Body of pancreas (tissue), 4 donors: ENCODE results near the gene CTTNBP2NL. TPM values are rescaled to one million over a fixed set of nuclear protein-coding genes. Genes with fewer than 3 reads are reported as not detected.

ENCODE experiments used
- ATAC-seq: fragments of 150-250 bp; one replicate; pipeline ENCODE4 v1.9.1; 2016
- DNase-seq, 4 donors: peaks; one replicate each; pipeline ENCODE4 v3.0.0-alpha.2; 2019
- H3K27ac ChIP-seq, 4 donors: fragments of 200-600 bp; sonication (generic); 1 replicate in 3 of 4; 2 replicates in 1 of 4; pipeline versions ENCODE4 v1.5.1 to v1.6.1; 2016 to 2019; ENCODE audit warnings: mild to moderate bottlenecking in 1 of 4, mixed read lengths in 1 of 4, moderate library complexity in 1 of 4
- H3K27me3 ChIP-seq, 2 donors: fragments of 200-600 bp; sonication (generic); one replicate each; pipeline ENCODE4 v1.6.0; 2016; ENCODE audit warnings: mild to moderate bottlenecking in 1 of 2
- H3K36me3 ChIP-seq, 2 donors: fragments of 200-600 bp; sonication (generic); replicated peaks in 1 of 2; 2 replicates each; pipeline ENCODE4 v1.5.1; 2016; ENCODE audit warnings: low read depth in 2 of 2; ENCODE audit not compliant: insufficient read depth in 1 of 2
- H3K4me1 ChIP-seq: fragments of 200-600 bp; sonication (generic); one replicate; pipeline ENCODE4 v1.6.0; 2016
- H3K4me3 ChIP-seq, 2 donors: fragments of 200-600 bp; sonication (generic); 1 replicate in 1 of 2; 2 replicates in 1 of 2; pipeline ENCODE4 v1.5.1; 2016 to 2019
- H3K9me3 ChIP-seq, 3 donors: fragments of 200-600 bp; sonication (generic); 1 replicate in 2 of 3; 2 replicates in 1 of 3; pipeline ENCODE4 v1.5.1; 2016
- POLR2A ChIP-seq, 3 donors: fragments of 450-650 bp; IDR thresholded peaks; one replicate each; pipeline ENCODE4 v1.6.1; 2016; ENCODE audit warnings: antibody characterized with exemption in 3 of 3, mild to moderate bottlenecking in 2 of 3
- WGBS, 2 donors: methylation state at CpG; one replicate each; pipeline ENCODE4 v1.1.5; 2017; 5-methylcytosine and 5-hydroxymethylcytosine counted together
- intact Hi-C: fragments of 100-400 bp; cut with DNase I; formaldehyde crosslinking; loops from one replicate; pipeline ENCODE4 v1.15.1; 2023
- total RNA-seq, 2 donors: library from RNA; depleted of rRNA; stranded (reverse); fragments of >200 nt; gene quantifications; one replicate each; pipeline ENCODE4 v1.1.0, GENCODE V29; 2016
- TF ChIP-seq, protein P1 (sequence below), 7 experiments: fragments of 450-650 bp in 4 of 7; fragments of 200-600 bp in 3 of 7; sonication (generic) in 3 of 7; IDR thresholded peaks; one replicate each; pipeline ENCODE4 v1.5.1; 2016 to 2019; ENCODE audit warnings: antibody characterized with exemption in 7 of 7

The CTTNBP2NL gene
- total RNA-seq, 2 donors from 2014 or later: 8.6 to 15.2 TPM

DNA sequence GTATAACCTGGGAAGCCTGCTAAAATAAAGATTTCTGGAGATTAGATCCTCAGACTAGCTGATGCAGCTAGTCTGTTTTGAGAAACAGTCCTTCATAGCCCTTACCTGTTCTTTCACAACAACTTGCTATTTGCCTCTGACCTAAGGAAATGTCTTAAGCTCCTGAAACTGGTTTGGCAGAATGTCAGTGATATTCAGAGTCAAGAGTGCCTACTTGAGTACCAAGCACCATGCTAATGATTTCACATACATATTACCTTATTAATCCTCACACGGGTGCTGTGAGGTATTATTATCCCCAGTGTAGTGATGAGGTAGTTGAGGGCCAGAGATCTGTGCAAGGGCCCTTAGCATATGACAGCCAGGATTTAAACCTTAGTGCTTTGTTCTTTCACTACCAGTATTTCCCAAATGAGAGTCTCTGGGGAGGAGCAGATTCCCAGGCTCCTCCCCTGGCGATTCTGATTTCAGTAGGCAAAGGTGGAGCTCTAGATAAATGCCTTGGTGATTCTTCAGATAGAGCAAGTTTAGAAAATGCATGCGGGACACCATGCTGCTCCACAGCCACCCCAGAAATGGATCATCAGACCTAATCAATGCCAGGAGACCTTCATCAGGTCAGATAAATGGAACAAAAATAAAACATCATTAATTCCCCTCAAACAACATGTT, 65.3 kb downstream of the CTTNBP2NL start:
- no peak overlapping the region for H3K27ac ChIP-seq
- peaks cover 0 to 11% of the 10 kb centered on the region in 2 donors for H3K36me3 ChIP-seq
- TF ChIP-seq, protein P1, sequence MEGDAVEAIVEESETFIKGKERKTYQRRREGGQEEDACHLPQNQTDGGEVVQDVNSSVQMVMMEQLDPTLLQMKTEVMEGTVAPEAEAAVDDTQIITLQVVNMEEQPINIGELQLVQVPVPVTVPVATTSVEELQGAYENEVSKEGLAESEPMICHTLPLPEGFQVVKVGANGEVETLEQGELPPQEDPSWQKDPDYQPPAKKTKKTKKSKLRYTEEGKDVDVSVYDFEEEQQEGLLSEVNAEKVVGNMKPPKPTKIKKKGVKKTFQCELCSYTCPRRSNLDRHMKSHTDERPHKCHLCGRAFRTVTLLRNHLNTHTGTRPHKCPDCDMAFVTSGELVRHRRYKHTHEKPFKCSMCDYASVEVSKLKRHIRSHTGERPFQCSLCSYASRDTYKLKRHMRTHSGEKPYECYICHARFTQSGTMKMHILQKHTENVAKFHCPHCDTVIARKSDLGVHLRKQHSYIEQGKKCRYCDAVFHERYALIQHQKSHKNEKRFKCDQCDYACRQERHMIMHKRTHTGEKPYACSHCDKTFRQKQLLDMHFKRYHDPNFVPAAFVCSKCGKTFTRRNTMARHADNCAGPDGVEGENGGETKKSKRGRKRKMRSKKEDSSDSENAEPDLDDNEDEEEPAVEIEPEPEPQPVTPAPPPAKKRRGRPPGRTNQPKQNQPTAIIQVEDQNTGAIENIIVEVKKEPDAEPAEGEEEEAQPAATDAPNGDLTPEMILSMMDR (IDR thresholded peaks at IDR 0.05): no peak
- no peak for TF ChIP-seq POLR2A (IDR thresholded peaks at IDR 0.05)
- no peak for DNase-seq
- no peak overlapping the region for H3K4me3 ChIP-seq
- no peak for ATAC-seq
- H3K4me1 ChIP-seq: peaks cover 10% of the 10 kb centered on the region
- no peaks in the 10 kb centered on the region for H3K27me3 ChIP-seq
- H3K9me3 ChIP-seq: no peaks in the 10 kb centered on the region
- WGBS, 2 donors: 66 to 85% methylated on average over 2 to 3 of the region's 3 CpGs
- intact Hi-C loops: no loop called here

DNA sequence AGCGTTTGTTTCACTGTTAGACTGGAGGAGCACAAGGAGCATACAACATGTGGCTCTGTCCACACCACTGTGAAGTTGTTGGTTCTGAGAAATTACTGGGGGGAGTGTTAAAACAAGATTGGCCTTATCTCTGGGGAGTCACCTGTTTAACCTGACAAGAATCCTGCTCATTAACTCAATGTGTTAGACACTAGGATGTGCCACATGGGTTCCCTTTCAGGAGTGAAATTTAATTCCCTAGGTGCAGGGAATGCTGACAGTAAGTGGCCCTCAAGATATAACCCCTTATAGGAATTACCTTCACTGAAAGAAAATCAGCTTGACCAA, 66.9 kb downstream of the CTTNBP2NL start:
- Histone ChIP-seq H3K4me3 (no peak overlapping the region), H3K27me3 (no peaks in the 10 kb centered on the region), H3K9me3 (no peaks in the 10 kb centered on the region), H3K36me3 (peaks cover 0 to 2% of the 10 kb centered on the region in 2 donors), H3K4me1 (peaks cover 13% of the 10 kb centered on the region), H3K27ac (no peak overlapping the region)
- 84 to 90% methylated on average over 1 of the region's 1 CpG for WGBS, 2 donors
- ATAC-seq (no peak), DNase-seq (no peak)
- intact Hi-C loops: no loop called here
- TF ChIP-seq, protein P1 (IDR thresholded peaks at IDR 0.05): no peak
- no peak for TF ChIP-seq POLR2A (IDR thresholded peaks at IDR 0.05)

DNA sequence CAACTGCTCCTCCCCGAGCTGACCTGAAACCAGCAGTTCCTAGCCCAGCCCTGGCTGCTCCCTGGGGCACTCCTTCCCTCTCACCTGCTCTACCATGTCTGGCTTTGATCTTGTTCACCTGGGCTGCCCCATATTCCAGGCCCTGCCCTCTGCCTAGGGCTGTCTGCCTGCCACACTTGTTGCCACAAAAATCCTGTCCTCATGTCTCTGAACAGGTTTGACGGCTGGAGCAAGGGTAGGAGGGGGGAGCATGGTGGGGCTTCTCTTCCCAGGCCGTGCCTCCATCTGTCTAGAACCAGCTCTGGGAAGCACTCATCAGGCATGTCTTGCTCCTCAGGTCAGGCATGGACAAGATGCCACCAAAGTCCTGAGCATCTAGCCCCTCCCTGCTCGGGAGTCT, 68.5 kb downstream of the CTTNBP2NL start:
- TF ChIP-seq, protein P1 (IDR thresholded peaks at IDR 0.05): no peak
- no peak for TF ChIP-seq POLR2A (IDR thresholded peaks at IDR 0.05)
- Histone ChIP-seq H3K9me3 (no peaks in the 10 kb centered on the region), H3K27me3 (no peaks in the 10 kb centered on the region), H3K27ac (no peak overlapping the region), H3K4me1 (peaks cover 13% of the 10 kb centered on the region), H3K36me3 (no peaks in the 10 kb centered on the region), H3K4me3 (no peak overlapping the region)
- ATAC-seq (no peak), DNase-seq (no peak)
- intact Hi-C loops: no loop called here
- WGBS, 2 donors: 58 to 60% methylated on average over 2 to 4 of the region's 4 CpGs

DNA sequence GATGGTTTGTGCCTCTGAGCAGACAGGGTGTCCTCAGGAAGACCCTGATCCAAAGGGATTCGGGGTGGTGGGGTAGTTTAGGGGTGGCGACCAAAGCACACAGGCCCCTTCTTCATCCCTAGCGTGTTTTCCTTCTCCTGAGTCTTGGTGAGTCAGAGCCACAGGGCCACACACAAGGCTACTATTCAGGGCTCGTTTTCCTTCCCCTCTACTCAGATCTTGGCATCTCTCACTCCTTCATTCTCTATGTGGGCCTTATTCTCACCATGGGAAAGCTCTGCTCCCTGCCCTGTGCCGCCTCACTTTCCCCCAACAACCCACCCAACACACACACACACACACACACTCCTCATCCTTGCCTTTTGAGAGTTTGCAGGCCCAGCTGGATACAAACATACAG, 69.1 kb downstream of the CTTNBP2NL start:
- DNase-seq (no peak), ATAC-seq (no peak)
- intact Hi-C loops: loop anchor here (5.0 kb wide), 1 partner anchor 73 kb away; no protein-coding TSS in a partner anchor
- Histone ChIP-seq H3K36me3 (no peaks in the 10 kb centered on the region), H3K4me1 (peaks cover 13% of the 10 kb centered on the region), H3K4me3 (no peak overlapping the region), H3K27ac (no peak overlapping the region), H3K9me3 (no peaks in the 10 kb centered on the region), H3K27me3 (no peaks in the 10 kb centered on the region)
- no peak for TF ChIP-seq POLR2A (IDR thresholded peaks at IDR 0.05)
- TF ChIP-seq, protein P1 (IDR thresholded peaks at IDR 0.05): no peak
- WGBS, 2 donors: 69 to 80% methylated on average over 3 to 5 of the region's 5 CpGs
